ENCODE data around the gene PIH1D1. TPM values are rescaled to one million over a fixed set of nuclear protein-coding genes. Genes with fewer than 3 reads are reported as not detected.

Gene PIH1D1
- total RNA-seq, 1 experiment from 2014 or later: 153 TPM

- Mint-ChIP-seq H3K27me3 (ENCODE audit: low read depth) (peaks cover 20% of the 10 kb centered on the region), H3K36me3 (no peaks in the 10 kb centered on the region), H3K4me1 (peaks cover 51% of the 10 kb centered on the region), H3K9me3 (no peaks in the 10 kb centered on the region), H3K4me3 (no peak overlapping the region), H3K27ac (no peak overlapping the region)
- TF ChIP-seq ZNF219 (CRISPR knock-in tag; IDR thresholded peaks at IDR 0.05; ENCODE audit: borderline replicate concordance): no peak
- TF ChIP-seq ZMAT4 (CRISPR knock-in tag; IDR thresholded peaks at IDR 0.05): no peak
- TF ChIP-seq, protein P1, sequence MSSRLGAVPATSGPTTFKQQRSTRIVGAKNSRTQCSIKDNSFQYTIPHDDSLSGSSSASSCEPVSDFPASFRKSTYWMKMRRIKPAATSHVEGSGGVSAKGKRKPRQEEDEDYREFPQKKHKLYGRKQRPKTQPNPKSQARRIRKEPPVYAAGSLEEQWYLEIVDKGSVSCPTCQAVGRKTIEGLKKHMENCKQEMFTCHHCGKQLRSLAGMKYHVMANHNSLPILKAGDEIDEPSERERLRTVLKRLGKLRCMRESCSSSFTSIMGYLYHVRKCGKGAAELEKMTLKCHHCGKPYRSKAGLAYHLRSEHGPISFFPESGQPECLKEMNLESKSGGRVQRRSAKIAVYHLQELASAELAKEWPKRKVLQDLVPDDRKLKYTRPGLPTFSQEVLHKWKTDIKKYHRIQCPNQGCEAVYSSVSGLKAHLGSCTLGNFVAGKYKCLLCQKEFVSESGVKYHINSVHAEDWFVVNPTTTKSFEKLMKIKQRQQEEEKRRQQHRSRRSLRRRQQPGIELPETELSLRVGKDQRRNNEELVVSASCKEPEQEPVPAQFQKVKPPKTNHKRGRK (CRISPR knock-in tag; IDR thresholded peaks at IDR 0.05; ENCODE audit: borderline replicate concordance): no peak
- TF ChIP-seq JUN (CRISPR knock-in tag; IDR thresholded peaks at IDR 0.05): no peak
- TF ChIP-seq ZNF423 (CRISPR knock-in tag; IDR thresholded peaks at IDR 0.05): no peak
- no peak for TF ChIP-seq ZNF121 (CRISPR knock-in tag; IDR thresholded peaks at IDR 0.05)
- TF ChIP-seq ZNF396 (CRISPR knock-in tag; IDR thresholded peaks at IDR 0.05; ENCODE audit: borderline replicate concordance): no peak
- TF ChIP-seq ESRRA (CRISPR knock-in tag; IDR thresholded peaks at IDR 0.05; ENCODE audit: borderline replicate concordance): no peak
- no peak for TF ChIP-seq CREM (CRISPR knock-in tag; IDR thresholded peaks at IDR 0.05)
- no peak for TF ChIP-seq CDX4 (CRISPR knock-in tag; IDR thresholded peaks at IDR 0.05; ENCODE audit: borderline replicate concordance)
- no peak for TF ChIP-seq FOXP4 (CRISPR knock-in tag; IDR thresholded peaks at IDR 0.05)
- POLR2A ChIA-PET: interaction anchor here (1.0 kb wide), 1 partner anchor 11 kb away, joined by 5 read pairs; no protein-coding TSS in a partner anchor
- CTCF ChIA-PET: interaction anchor here (0.8 to 1.9 kb wide), 5 partner anchors 8 to 28 kb away, joined by 3 to 8 read pairs (median 4); partner anchors contain the start of gene GFY
- ATAC-seq (no peak), DNase-seq (ENCODE audit: low spot score) (no peak)
These were observed 37.4 kb downstream of the PIH1D1 start for GRCh38 chr19:49414256-49414655.

GRCh38 chr19:49413348-49413747 lies 38.3 kb downstream of the PIH1D1 start:
- Mint-ChIP-seq H3K27me3 (ENCODE audit: low read depth) (peaks cover 11% of the 10 kb centered on the region; the same call in 1 of the 2 replicates), H3K36me3 (no peaks in the 10 kb centered on the region), H3K9me3 (no peaks in the 10 kb centered on the region), H3K27ac (no peak overlapping the region), H3K4me3 (no peak overlapping the region), H3K4me1 (peaks cover 44% of the 10 kb centered on the region)
- TF ChIP-seq IRF1 (CRISPR knock-in tag; IDR thresholded peaks at IDR 0.05): no peak
- DNase-seq (ENCODE audit: low spot score) (no peak), ATAC-seq (no peak)
- ChIA-PET POLR2A (interaction anchor here (0.6 to 1.0 kb wide), 2 partner anchors 10 to 35 kb away, joined by 4 to 5 read pairs; no protein-coding TSS in a partner anchor), CTCF (interaction anchor here (0.8 to 1.9 kb wide), 7 partner anchors 9 to 29 kb away, joined by 3 to 8 read pairs (median 4); partner anchors contain the start of gene GFY)

GRCh38 chr19:49411681-49412326 lies 39.8 kb downstream of the PIH1D1 start:
- Mint-ChIP-seq H3K4me1 (peaks cover 33% of the 10 kb centered on the region), H3K27ac (no peak overlapping the region), H3K4me3 (no peak overlapping the region), H3K36me3 (no peaks in the 10 kb centered on the region), H3K27me3 (ENCODE audit: low read depth) (peaks cover 15% of the 10 kb centered on the region; the same call in 1 of the 2 replicates), H3K9me3 (no peaks in the 10 kb centered on the region)
- DNase-seq (ENCODE audit: low spot score) (no peak), ATAC-seq (no peak)
- CTCF ChIA-PET: interaction anchor here (1.1 to 2.0 kb wide), 4 partner anchors 10 to 49 kb away, joined by 4 to 10 read pairs (median 5); partner anchors contain the start of genes GFY and TEAD2
- POLR2A ChIA-PET: interaction anchor here (0.5 kb wide), 1 partner anchor 658 kb away, joined by 3 read pairs; no protein-coding TSS in a partner anchor
- TF ChIP-seq, protein P2, sequence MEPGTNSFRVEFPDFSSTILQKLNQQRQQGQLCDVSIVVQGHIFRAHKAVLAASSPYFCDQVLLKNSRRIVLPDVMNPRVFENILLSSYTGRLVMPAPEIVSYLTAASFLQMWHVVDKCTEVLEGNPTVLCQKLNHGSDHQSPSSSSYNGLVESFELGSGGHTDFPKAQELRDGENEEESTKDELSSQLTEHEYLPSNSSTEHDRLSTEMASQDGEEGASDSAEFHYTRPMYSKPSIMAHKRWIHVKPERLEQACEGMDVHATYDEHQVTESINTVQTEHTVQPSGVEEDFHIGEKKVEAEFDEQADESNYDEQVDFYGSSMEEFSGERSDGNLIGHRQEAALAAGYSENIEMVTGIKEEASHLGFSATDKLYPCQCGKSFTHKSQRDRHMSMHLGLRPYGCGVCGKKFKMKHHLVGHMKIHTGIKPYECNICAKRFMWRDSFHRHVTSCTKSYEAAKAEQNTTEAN (CRISPR knock-in tag; IDR thresholded peaks at IDR 0.05): no peak
- TF ChIP-seq NR1H2 (CRISPR knock-in tag; IDR thresholded peaks at IDR 0.05) (no peak), ZNF671 (CRISPR knock-in tag; IDR thresholded peaks at IDR 0.05) (no peak), TEAD4 (CRISPR knock-in tag; IDR thresholded peaks at IDR 0.05) (no peak), SMAD4 (CRISPR knock-in tag; IDR thresholded peaks at IDR 0.05) (no peak), TCF7 (CRISPR knock-in tag; IDR thresholded peaks at IDR 0.05; ENCODE audit: low read depth) (no peak), RELA (CRISPR knock-in tag; IDR thresholded peaks at IDR 0.05; ENCODE audit: borderline replicate concordance) (no peak), CREB1 (CRISPR knock-in tag; IDR thresholded peaks at IDR 0.05) (no peak), ZNF232 (CRISPR knock-in tag; IDR thresholded peaks at IDR 0.05) (no peak), NFYB (CRISPR knock-in tag; conservative IDR thresholded peaks at IDR 0.05; ENCODE audit: low read depth) (no peak), ZBTB21 (CRISPR knock-in tag; IDR thresholded peaks at IDR 0.05; ENCODE audit: borderline replicate concordance) (no peak), EMX1 (CRISPR knock-in tag; IDR thresholded peaks at IDR 0.05) (no peak)
- TF ChIP-seq, protein P3, sequence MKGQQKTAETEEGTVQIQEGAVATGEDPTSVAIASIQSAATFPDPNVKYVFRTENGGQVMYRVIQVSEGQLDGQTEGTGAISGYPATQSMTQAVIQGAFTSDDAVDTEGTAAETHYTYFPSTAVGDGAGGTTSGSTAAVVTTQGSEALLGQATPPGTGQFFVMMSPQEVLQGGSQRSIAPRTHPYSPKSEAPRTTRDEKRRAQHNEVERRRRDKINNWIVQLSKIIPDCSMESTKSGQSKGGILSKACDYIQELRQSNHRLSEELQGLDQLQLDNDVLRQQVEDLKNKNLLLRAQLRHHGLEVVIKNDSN (CRISPR knock-in tag; IDR thresholded peaks at IDR 0.05): no peak
